Natural killer cell treated with Interleukin-12 subunit alpha and Interleukin-12 subunit beta and Interleukin-15 and Interleukin-18, amount 100 ng/mL, for 72 hours (primary cell): ENCODE results near the gene SMIM5. TPM values are rescaled to one million over a fixed set of nuclear protein-coding genes. Genes with fewer than 3 reads are reported as not detected.

Experiments used
- ATAC-seq, 2 donors: fragments of 150-1000 bp; cut with Tn5 transposase in 1 of 2; sonication (Bioruptor Pico), chemical (Tn5 transposase) in 1 of 2; 2 replicates each; pipeline ENCODE4 v1.10.0; 2021
- DNase-seq: peaks from one replicate; pipeline ENCODE4 v3.0.0; 2022; ENCODE audit warnings: low spot score
- H3K27ac Mint-ChIP-seq, 2 donors: 1 replicate in 1 of 2; 2 replicates in 1 of 2; pipeline ENCODE4 v1.8.0; 2022; ENCODE audit warnings: mixed read lengths in 2 of 2, mild to moderate bottlenecking in 1 of 2, moderate library complexity in 1 of 2
- H3K27me3 Mint-ChIP-seq, 2 donors: 1 replicate in 1 of 2; 2 replicates in 1 of 2; pipeline ENCODE4 v1.8.0; 2022; ENCODE audit warnings: mixed read lengths in 2 of 2
- H3K36me3 Mint-ChIP-seq: one replicate; pipeline ENCODE4 v1.8.0; 2022; ENCODE audit warnings: mixed read lengths
- H3K4me1 Mint-ChIP-seq, 2 donors: 1 replicate in 1 of 2; 2 replicates in 1 of 2; pipeline ENCODE4 v1.8.0; 2022; ENCODE audit warnings: low read depth in 2 of 2, mixed read lengths in 2 of 2, mild to moderate bottlenecking in 1 of 2
- H3K4me3 Mint-ChIP-seq: one replicate; pipeline ENCODE4 v1.8.0; 2022; ENCODE audit warnings: mixed read lengths
- H3K9me3 Mint-ChIP-seq: 2 replicates; pipeline ENCODE4 v1.8.0; 2022; ENCODE audit warnings: mixed read lengths
- total RNA-seq, 2 donors: library from RNA; stranded (reverse); gene quantifications; one replicate each; pipeline ENCODE4 v1.2.3, GENCODE V29; 2022

Gene SMIM5
- total RNA-seq, 2 donors from 2014 or later, result 0.29 to 0.36 TPM

GRCh38 chr17:75594499-75595283, 38.5 kb upstream of the SMIM5 start:
- H3K27me3 Mint-ChIP-seq, result no peaks in the 10 kb centered on the region
- H3K4me1 Mint-ChIP-seq, result peaks cover 6% of the 10 kb centered on the region in 2 donors
- no peak overlapping the region for H3K4me3 Mint-ChIP-seq
- peak in 1 of 2 donors; percentile 7 for ATAC-seq
- H3K36me3 Mint-ChIP-seq, result no peaks in the 10 kb centered on the region
- no peak for DNase-seq
- no peaks in the 10 kb centered on the region for H3K9me3 Mint-ChIP-seq
- no peak overlapping the region for H3K27ac Mint-ChIP-seq

- ATAC-seq (no peak), DNase-seq (no peak)
- Mint-ChIP-seq H3K9me3 (no peaks in the 10 kb centered on the region), H3K4me1 (peaks cover 6% of the 10 kb centered on the region in 2 donors), H3K27ac (no peak overlapping the region), H3K27me3 (no peaks in the 10 kb centered on the region), H3K36me3 (no peaks in the 10 kb centered on the region), H3K4me3 (no peak overlapping the region)
These were observed 37.8 kb upstream of the SMIM5 start for GRCh38 chr17:75595284-75595919.

- H3K4me3 Mint-ChIP-seq, result no peak overlapping the region
- ATAC-seq (no peak), DNase-seq (no peak)
- H3K36me3 Mint-ChIP-seq, result no peaks in the 10 kb centered on the region
- no peaks in the 10 kb centered on the region for H3K27me3 Mint-ChIP-seq
- peaks cover 4 to 6% of the 10 kb centered on the region in 2 donors for H3K4me1 Mint-ChIP-seq
- H3K9me3 Mint-ChIP-seq, result no peaks in the 10 kb centered on the region
- no peak overlapping the region for H3K27ac Mint-ChIP-seq
These were observed 37.3 kb upstream of the SMIM5 start for GRCh38 chr17:75595920-75596313.

- H3K9me3 Mint-ChIP-seq, result no peaks in the 10 kb centered on the region
- no peaks in the 10 kb centered on the region for H3K27me3 Mint-ChIP-seq
- H3K4me3 Mint-ChIP-seq, result no peak overlapping the region
- H3K4me1 Mint-ChIP-seq, result peaks cover 0 to 3% of the 10 kb centered on the region in 2 donors
- DNase-seq, result no peak
- no peak overlapping the region for H3K27ac Mint-ChIP-seq
- H3K36me3 Mint-ChIP-seq, result no peaks in the 10 kb centered on the region
- no peak for ATAC-seq
These were observed 36.7 kb upstream of the SMIM5 start for GRCh38 chr17:75596320-75597087.

GRCh38 chr17:75601057-75601987, 31.9 kb upstream of the SMIM5 start:
- no peak overlapping the region for H3K27ac Mint-ChIP-seq

GRCh38 chr17:75602644-75603043, 30.6 kb upstream of the SMIM5 start:
- Mint-ChIP-seq H3K36me3 (no peaks in the 10 kb centered on the region), H3K27me3 (no peaks in the 10 kb centered on the region), H3K4me3 (no peak overlapping the region), H3K4me1 (peaks cover 3 to 6% of the 10 kb centered on the region in 2 donors), H3K9me3 (no peaks in the 10 kb centered on the region), H3K27ac (no peak overlapping the region)
- ATAC-seq (no peak), DNase-seq (no peak)

More at GRCh38 chr17:75601057-75601987, 31.9 kb upstream of the SMIM5 start:
- Mint-ChIP-seq H3K9me3 (no peaks in the 10 kb centered on the region), H3K27me3 (no peaks in the 10 kb centered on the region), H3K4me1 (peaks cover 0 to 3% of the 10 kb centered on the region in 2 donors), H3K4me3 (no peak overlapping the region), H3K36me3 (no peaks in the 10 kb centered on the region)
- DNase-seq, result peak; percentile 73
- ATAC-seq, result peak; percentile 69 to 70

- H3K36me3 Mint-ChIP-seq, result no peaks in the 10 kb centered on the region
- ATAC-seq (peak in 1 of 2 donors; percentile 29), DNase-seq (no peak)
- no peak overlapping the region for H3K27ac Mint-ChIP-seq
- H3K4me1 Mint-ChIP-seq, result peaks cover 3 to 6% of the 10 kb centered on the region in 2 donors
- H3K4me3 Mint-ChIP-seq, result no peak overlapping the region
- no peaks in the 10 kb centered on the region for H3K9me3 Mint-ChIP-seq
- H3K27me3 Mint-ChIP-seq, result no peaks in the 10 kb centered on the region
These were observed 30.1 kb upstream of the SMIM5 start for GRCh38 chr17:75603123-75603522.

GRCh38 chr17:75604034-75604695, 29.1 kb upstream of the SMIM5 start:
- no peak overlapping the region for H3K4me3 Mint-ChIP-seq
- peaks cover 3 to 6% of the 10 kb centered on the region in 2 donors for H3K4me1 Mint-ChIP-seq
- DNase-seq, result no peak
- no peak overlapping the region for H3K27ac Mint-ChIP-seq
- H3K27me3 Mint-ChIP-seq, result no peaks in the 10 kb centered on the region
- H3K9me3 Mint-ChIP-seq, result no peaks in the 10 kb centered on the region
- ATAC-seq, result no peak
- no peaks in the 10 kb centered on the region for H3K36me3 Mint-ChIP-seq

GRCh38 chr17:75605790-75606189, 27.4 kb upstream of the SMIM5 start:
- no peak overlapping the region for H3K27ac Mint-ChIP-seq
- no peaks in the 10 kb centered on the region for H3K9me3 Mint-ChIP-seq
- ATAC-seq (no peak), DNase-seq (no peak)
- H3K27me3 Mint-ChIP-seq, result no peaks in the 10 kb centered on the region
- H3K4me3 Mint-ChIP-seq, result no peak overlapping the region
- H3K36me3 Mint-ChIP-seq, result no peaks in the 10 kb centered on the region
- peaks cover 3 to 6% of the 10 kb centered on the region in 2 donors for H3K4me1 Mint-ChIP-seq

GRCh38 chr17:75607086-75607485, 26.1 kb upstream of the SMIM5 start:
- H3K4me3 Mint-ChIP-seq, result no peak overlapping the region
- H3K36me3 Mint-ChIP-seq, result no peaks in the 10 kb centered on the region
- no peaks in the 10 kb centered on the region for H3K9me3 Mint-ChIP-seq
- no peak for DNase-seq
- H3K27me3 Mint-ChIP-seq, result no peaks in the 10 kb centered on the region
- no peak for ATAC-seq
- no peak overlapping the region for H3K27ac Mint-ChIP-seq
- H3K4me1 Mint-ChIP-seq, result peaks cover 0 to 6% of the 10 kb centered on the region in 2 donors

- ATAC-seq (no peak), DNase-seq (no peak)
- H3K36me3 Mint-ChIP-seq, result no peaks in the 10 kb centered on the region
- H3K4me3 Mint-ChIP-seq, result no peak overlapping the region
- no peak overlapping the region for H3K27ac Mint-ChIP-seq
- no peaks in the 10 kb centered on the region for H3K9me3 Mint-ChIP-seq
- peaks cover 0 to 6% of the 10 kb centered on the region in 2 donors for H3K4me1 Mint-ChIP-seq
- no peaks in the 10 kb centered on the region for H3K27me3 Mint-ChIP-seq
These were observed 22.9 kb upstream of the SMIM5 start for GRCh38 chr17:75610103-75610984.

- no peak overlapping the region for H3K27ac Mint-ChIP-seq
- no peak overlapping the region for H3K4me3 Mint-ChIP-seq
- no peaks in the 10 kb centered on the region for H3K36me3 Mint-ChIP-seq
- no peak for ATAC-seq
- no peaks in the 10 kb centered on the region for H3K27me3 Mint-ChIP-seq
- H3K9me3 Mint-ChIP-seq, result no peaks in the 10 kb centered on the region
- H3K4me1 Mint-ChIP-seq, result peaks cover 0 to 3% of the 10 kb centered on the region in 2 donors
- no peak for DNase-seq
These were observed 21.3 kb upstream of the SMIM5 start for GRCh38 chr17:75611851-75612429.
